GM21723 (cell line): ENCODE measurements around the gene GPR87.

Source experiments
- ATAC-seq: cut with Tn5 transposase; IDR thresholded peaks from one replicate; pipeline ENCODE4 v1.9.1; 2021; ENCODE audit warnings: mild to moderate bottlenecking, moderate library complexity; ENCODE audit not compliant: unreplicated experiment

GPR87 gene

DNA sequence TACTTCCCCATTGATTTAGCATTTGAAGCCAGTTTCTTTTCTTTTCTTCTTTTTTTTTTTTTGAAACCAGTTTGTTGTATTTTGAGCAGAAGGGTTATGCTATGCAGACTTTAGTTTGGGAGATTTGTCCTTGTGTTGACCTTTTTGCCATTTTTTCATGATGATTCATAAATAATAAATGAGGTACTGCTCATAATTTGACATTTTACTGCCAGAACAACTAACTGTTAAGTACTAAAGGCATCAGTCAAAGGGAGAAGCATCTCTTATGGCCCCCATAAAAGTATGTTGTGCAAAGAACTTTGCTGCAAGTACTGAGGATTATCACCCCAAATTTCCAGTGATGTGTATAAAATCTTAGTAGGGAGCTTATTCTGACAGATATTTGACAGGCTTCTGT lies 1.7 kb upstream of the GPR87 start:
- ATAC-seq, result no peak

DNA sequence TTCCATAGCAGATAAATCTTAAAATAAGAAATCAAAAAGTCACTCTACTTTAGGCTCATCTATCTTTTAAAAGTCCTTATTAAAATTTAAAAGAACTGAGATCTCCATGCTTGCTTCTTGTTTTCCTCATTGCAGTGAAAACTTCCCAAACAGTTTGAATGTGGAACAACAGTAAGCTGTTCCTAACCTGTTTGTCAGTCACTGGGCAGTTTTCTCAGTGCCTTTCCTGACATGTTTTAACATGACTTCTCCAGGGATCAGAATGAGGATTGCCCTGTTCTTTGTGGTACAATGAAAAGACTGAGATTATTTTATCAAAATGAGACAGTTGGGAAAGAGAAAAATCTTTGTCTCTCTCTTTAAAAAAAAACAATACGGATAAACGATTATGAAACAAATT lies 774 bp downstream of the GPR87 start:
- ATAC-seq, result no peak

DNA sequence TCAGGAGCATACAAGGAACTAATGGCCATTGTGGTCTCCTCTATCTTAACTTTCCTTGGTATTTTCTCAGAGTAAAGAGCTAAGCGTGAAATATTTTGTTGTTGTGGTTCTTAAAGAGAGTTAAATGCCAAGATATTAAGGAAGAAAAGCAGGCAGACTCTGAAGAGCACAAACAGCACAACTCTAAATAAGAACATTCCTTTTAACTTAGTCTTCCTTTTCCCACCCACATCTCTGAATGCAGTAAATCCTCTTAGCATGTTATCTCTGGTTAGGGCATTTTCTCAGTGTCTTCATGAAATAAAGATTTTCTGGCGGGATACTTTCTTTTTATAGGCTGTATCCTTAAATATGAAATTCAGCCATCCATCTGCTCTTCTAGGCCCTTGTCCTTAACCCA lies 1.5 kb downstream of the GPR87 start:
- ATAC-seq, result no peak

DNA sequence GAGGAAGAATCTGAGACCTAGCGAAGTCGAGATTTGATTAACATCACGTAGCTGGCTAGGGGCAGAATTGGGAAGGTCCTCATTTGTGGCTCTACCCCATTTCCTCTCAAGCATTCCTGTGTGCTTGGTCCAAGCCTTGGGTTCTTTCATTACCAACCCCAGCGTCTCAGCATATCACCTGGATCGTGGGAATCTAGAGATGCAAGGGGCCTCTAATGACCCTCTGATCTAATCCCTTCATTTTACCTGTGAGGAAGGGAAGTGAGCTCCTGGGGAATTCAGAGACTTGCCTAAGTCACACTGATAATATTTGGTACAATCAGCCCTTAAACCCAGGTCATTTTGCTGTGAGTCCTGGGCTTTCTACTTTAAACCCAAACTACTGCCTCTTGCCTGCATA lies 2.0 kb downstream of the GPR87 start:
- no peak for ATAC-seq

DNA sequence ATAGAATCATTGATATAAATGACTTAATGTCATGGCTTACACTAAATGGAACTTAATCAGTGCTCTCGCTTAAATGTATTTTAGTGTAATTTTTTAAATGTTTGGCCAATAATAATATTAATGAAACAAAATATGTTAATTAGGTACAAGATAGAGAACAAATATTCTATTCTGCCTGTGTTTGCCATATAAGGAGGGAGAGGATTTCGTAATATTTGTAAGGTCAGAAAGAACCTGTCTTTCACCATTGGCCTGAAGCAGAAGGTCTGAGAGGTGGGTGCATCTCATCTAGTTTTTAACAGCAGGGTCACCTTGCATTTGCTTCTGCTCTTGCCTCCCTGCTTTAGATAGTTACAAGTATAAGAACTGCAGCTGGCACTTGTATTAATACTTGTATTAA lies 2.5 kb downstream of the GPR87 start:
- ATAC-seq, result no peak

- ATAC-seq, result no peak
These were observed 3.6 kb downstream of the GPR87 start for GRCh38 chr3:151312972-151313371.

GRCh38 chr3:151309566-151309965 lies 7.1 kb downstream of the GPR87 start:
- no peak for ATAC-seq

DNA sequence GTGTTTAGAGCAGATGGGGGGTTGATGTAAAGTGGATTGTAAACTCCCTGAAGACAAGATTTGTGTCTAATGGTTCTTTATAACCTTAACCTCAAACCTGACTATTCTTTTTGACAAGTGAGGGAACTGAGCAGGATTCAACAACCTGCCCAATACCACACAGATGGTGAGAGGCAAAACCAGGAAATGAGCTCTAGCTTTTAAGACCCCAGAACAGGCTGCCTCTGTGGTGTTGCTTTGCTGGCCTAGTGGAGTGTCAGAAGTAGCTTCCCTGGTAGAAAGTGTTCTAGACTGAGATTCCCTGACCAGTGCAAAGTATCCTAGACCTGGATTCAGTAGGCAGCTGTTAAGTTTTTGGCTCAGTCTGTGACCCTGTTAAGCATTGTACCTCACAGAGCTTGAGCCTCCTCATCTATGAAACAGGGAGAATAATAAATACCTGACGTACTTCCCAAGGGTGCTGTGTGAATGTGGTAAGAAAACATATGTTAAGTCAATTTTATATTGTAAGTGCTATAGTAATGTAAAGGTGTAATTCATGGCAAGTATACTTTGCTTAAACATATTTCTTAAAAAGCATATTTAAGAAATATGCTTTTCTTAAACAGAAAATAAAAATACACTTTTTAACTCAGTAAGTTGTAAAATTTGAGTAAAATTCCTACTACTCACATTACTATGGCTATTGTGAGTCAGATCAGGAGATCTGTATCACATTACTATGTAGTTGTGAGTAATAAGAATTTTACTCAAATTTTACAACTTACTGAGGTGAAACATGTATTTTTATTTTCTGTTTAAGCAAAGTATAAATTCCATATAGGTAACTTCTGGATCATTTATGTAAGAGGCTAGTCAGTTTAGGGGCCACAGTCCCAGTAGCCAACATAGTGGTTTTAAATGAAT lies 8.8 kb downstream of the GPR87 start:
- ATAC-seq, result no peak

GRCh38 chr3:151307131-151307530 lies 9.5 kb downstream of the GPR87 start:
- no peak for ATAC-seq

- ATAC-seq, result no peak
These were observed 10.3 kb downstream of the GPR87 start for GRCh38 chr3:151306168-151306810.

DNA sequence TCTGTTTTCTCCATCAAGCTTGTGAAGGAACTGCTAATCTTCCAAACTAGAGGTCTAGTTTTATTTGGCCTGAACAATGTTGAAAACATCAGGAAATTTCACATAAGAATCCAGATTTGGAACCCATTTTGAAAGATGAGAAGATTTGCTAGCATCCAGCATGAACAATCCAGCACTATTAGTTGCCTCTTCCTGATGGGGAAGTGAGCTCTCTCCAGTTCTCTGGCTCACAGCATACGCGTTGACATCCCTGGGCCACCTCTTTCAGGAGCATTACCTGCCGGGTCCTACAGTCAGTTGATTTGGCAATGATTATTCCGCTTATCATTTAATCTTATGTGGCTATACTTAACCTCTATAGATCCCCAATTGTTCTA lies 10.9 kb downstream of the GPR87 start:
- no peak for ATAC-seq

- ATAC-seq, result no peak
These were observed 11.4 kb downstream of the GPR87 start for GRCh38 chr3:151305060-151305774.

GRCh38 chr3:151303751-151304150 lies 12.9 kb downstream of the GPR87 start:
- no peak for ATAC-seq

DNA sequence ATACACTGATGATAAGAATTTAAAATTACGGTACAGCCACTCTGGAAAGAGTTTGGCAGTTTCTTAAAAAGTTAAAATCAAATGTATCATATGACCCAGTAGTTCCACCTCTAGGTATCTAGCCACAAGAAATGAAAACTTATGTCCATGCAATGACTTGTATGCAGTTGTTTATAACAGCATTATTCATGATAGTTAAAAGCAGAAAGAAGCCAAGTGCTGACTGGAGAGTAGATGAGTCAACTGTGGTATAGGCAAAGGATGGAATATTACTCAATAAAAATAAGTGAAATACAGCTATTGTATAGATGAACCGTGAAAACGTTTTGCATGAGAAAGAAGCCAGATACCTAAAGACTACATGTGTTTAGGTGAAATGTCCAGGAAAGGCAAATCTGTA lies 14.8 kb downstream of the GPR87 start:
- no peak for ATAC-seq

DNA sequence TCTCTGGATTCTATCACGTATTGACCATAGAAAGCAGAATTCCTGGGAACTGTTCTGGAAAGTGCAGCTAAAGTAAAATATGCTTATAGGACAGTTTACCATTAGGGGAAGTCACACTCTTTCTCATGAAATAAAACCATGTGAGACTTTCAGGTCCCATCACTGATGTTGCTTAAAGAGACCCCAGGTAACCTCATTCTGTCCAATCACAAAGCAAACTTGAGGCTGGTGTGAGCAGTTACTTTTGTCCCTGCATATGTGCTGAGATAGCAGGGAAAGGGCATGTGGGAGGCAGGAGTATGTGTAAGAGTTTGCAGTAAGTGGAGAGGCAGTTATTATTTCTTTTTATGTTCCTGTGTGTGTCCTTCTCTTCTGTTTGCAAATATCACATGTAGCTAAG lies 16.1 kb downstream of the GPR87 start:
- no peak for ATAC-seq

DNA sequence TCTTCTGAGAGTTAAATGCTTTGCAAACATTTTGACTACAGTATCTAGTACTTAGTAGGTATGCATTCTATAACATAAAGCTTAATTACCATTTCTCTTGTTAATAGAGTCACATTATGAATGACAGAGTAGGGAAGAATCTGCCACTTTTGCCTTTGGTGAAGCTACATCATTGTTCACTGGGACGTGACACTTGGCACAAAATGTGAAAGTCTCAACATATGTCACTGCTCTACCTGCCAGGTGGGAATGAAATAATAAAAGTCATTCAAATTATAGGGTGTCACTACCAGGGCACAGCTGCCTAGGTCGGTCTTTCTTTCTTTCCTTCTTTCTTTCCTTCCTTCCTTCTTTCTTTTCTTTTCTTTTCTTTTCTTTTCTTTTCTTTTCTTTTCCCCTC lies 17.6 kb downstream of the GPR87 start:
- ATAC-seq, result no peak

DNA sequence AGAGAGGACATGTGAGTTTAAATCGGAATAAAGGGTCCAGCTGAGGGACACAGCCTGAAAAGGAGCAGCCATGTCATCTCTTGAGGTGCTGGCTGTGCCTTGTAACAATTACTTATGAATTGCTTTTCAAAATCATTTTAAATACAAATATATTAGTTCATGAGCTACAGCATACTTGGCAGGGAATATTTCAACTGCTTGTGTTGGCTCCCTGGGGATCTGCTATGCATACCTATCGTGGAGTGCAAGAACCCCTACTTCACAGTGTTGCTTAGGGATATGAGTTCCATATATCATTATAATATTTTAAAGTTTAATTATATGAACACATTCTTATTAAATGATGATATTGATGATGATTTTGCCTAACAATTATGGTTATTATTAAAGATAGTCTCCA lies 19.2 kb downstream of the GPR87 start:
- no peak for ATAC-seq

DNA sequence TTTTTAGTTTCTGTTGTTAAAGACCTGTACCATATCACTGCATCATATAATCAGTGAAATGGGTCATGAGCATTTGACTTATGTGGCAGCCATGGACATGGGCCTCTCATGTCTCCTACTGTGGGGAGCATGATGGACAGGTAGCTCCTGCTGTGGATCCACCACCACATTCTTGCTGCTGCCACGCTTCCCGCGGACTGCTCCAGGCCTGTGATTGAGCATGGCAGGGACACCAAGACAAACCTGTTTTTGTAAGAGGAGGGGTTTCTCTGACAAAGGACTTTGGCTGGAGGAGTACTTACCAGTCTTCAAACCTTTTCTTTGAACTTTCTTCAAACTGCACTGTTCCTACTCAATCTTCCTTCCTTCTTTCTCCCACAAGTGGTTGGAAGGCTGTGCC lies 20.4 kb downstream of the GPR87 start:
- no peak for ATAC-seq

DNA sequence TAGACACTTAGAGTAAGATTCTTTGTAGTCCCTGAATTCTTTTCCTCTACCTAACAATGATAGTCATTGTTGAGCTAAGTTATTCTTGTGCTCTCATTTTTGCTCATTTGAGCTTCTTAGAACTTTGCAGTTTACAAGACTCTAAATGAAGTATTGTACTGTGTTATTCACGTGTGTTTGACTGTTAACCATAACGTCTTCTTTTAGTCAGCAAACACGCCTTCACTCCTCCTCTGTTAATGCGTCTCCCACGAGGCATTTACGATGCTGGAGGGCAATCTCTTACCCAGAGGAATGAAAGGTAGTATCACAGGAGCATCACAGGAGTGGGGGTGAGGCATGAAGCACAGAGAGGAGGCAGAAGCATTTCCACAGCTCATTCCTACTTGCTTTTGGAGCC lies 23.5 kb downstream of the GPR87 start:
- no peak for ATAC-seq

GRCh38 chr3:151290673-151291072 lies 25.9 kb downstream of the GPR87 start:
- no peak for ATAC-seq

DNA sequence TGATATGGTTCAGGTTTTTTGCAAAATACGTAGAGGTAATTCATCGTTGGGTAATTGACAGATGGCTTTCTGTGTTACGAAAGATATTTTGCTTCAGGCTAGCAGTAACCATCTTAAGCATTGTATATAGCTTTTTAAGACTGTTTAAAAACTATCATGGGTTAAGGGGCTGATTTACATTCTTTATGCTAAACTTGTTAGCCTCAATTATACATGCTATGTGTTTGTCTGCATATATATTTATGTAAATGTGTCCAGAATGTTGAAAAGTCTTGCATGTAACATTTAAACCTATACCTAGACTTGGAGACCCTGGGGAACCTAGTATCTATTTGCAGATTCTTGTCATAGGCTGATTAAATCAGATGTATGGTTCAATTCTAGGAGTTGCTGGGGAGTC lies 27.2 kb downstream of the GPR87 start:
- ATAC-seq, result no peak

DNA sequence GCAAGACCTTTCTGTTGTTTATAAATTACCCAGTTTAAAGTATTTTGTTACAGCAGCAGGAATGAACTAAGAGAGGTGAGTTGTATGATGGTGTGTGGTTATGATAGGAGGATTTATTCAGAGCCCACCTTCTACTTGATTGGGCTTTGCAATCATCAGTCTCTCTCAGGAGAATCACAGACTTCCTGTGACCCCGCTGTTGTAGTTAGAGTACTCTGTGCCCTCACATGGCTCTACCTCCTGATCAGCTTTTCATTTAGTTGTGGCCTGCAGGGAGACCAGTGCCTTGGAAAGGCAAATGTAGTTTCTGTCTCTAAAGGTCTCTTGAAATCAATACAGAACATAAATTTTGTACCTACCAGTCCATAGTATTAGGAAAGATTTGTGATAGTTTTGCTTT lies 30.7 kb downstream of the GPR87 start:
- no peak for ATAC-seq
